OCI-LY7 (cell line): Measurements from ENCODE around the gene BSPRY.

Experiments
- CTCF ChIP-seq: fragments of 200-600 bp; sonication (generic); conservative IDR thresholded peaks from 2 replicates; pipeline ENCODE4 v1.5.1; 2014; ENCODE audit warnings: mild to moderate bottlenecking, antibody characterized with exemption, low read length, moderate library complexity, mixed read lengths
- EZH2phosphoT487 ChIP-seq: fragments of 200-600 bp; sonication (generic); IDR thresholded peaks from 2 replicates; pipeline ENCODE4 v1.6.1; 2018; ENCODE audit warnings: low read depth, borderline replicate concordance, mild to moderate bottlenecking, mixed run types, antibody characterized with exemption, low read length, moderate library complexity, mixed read lengths

GRCh38 chr9:113373256-113373655 is 23.9 kb downstream of the BSPRY start:
- TF ChIP-seq CTCF (no peak), EZH2phosphoT487 (no peak)
